Stimulated activated CD8-positive, alpha-beta memory T cell treated with anti-CD3 and anti-CD28 coated beads, Interleukin-15, amount 100 ng/mL, for 24 hours (primary cell): ENCODE data around the gene HCRTR1.

Source experiments
- DNase-seq: peaks from one replicate; pipeline ENCODE4 v3.0.0-alpha.2; 2020; ENCODE audit warnings: low read depth

HCRTR1 gene

GRCh38 chr1:31667065-31667785 lies 49.7 kb downstream of the HCRTR1 start:
- no peak for DNase-seq

DNA sequence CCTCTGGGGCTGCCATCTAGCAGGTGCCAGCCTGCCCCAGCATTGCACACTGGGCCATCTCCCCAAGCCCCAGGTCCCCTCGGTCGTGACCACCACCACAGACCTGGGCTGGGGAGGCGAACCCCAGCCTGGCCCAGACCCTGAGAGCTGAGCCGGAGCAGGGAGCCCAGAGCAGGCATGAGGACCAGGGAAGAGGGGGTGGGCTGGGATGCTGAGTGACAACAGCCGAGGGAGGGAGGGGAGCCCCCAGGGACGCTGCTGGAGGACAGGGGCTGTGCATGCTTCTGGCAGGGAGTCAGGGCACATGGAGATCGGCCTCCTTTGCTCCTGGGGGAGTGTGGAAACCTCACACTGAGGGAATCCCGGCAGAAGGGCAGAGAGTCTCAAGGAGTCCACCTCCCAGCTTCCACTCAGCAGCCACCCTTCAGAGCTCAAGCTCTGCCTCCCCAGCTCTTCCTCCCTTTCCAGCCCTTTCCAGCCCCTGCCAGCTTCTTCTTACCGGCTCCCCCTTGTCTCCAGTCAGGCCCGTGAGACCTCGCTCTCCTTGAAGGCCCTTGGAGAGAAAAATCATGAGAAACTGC lies 50.9 kb downstream of the HCRTR1 start:
- no peak for DNase-seq

DNA sequence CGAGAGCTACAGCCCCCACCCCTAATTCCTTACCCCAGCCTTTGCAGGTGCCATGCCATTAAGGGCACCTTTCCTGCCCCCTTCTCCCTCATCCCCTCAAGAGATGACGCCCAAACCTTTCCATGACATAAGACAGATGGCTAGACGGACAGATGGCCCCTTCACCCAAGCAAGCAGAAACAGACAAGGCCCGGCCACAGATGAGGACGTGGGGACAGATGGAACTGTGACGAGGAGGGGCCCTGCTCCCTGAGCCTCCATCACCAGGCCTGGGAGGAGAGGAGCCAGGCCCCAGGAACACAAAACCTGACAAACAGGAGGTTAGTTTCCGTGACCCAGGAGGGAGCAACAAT lies 51.9 kb downstream of the HCRTR1 start:
- no peak for DNase-seq

- no peak for DNase-seq
Observed at GRCh38 chr1:31669786-31670592, 52.5 kb downstream of the HCRTR1 start.

- no peak for DNase-seq
Observed at GRCh38 chr1:31670593-31670964, 53.1 kb downstream of the HCRTR1 start.

DNA sequence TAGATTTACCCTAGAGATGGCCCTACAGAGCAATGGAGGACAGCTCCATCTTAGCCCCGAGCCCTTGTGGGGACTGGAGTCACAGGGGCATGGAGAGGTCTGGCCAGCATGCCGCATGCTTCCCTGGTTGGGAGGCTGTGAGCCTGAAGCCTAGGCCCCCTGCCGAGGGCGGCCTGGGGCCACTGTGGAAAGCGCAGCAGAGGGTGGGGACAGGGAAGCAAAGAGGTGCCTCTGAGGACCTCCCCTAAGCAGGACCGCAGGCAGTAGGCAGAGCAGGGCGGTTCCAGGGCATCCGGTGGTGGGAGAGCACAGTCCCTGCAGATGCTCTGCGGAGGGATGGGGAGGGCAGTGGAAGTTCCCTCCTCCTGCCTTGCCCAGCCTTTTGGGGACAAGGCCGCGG lies 53.7 kb downstream of the HCRTR1 start:
- no peak for DNase-seq

- no peak for DNase-seq
Observed at GRCh38 chr1:31671561-31672201, 54.2 kb downstream of the HCRTR1 start.

- DNase-seq: no peak
Observed at GRCh38 chr1:31672986-31673385, 55.5 kb downstream of the HCRTR1 start.

DNA sequence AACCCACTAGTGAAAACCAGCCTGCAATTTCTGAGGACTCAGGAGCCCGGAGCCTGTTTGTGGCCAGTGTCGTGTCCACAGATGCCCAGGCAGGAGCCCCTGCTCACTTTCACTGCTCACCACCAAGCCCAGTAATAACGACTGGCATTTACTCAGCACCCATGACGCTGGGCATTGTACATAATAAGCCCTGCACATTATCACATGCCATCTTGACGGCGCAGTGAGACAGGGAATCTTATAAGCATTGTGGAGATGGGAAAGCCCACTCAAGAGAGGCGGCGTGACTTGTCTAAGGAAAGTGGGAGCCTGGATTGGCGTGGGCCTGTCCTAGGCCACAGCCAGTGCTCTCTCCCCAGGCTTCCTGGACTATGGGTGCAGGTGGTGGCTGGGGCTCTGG lies 55.9 kb downstream of the HCRTR1 start:
- DNase-seq: no peak

DNA sequence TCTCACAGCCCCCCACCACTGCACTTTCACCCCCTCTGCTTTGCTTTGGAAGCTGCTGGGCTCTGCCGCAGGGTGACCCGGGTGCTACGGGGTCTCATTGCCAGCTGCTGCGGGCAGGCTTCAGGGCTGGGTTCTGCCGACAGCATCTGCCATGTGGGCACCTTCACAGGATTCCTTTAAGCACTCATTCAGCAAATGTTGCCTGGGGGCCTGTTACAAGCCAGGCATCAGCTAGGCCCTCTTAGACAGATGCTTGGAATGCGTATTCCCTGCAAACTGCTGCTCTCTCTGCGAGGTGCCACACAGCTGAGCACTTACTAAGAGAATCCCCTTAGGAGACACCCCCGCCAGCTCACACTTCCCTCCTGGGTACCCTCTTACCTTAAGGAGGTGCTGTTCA lies 57.1 kb downstream of the HCRTR1 start:
- DNase-seq: no peak

- no peak for DNase-seq
Observed at GRCh38 chr1:31675161-31675560, 57.7 kb downstream of the HCRTR1 start.

- no peak for DNase-seq
Observed at GRCh38 chr1:31675756-31676155, 58.3 kb downstream of the HCRTR1 start.
